K562 (cell line): ENCODE measurements around the gene ADAM8. TPM values are rescaled to one million over a fixed set of nuclear protein-coding genes. Genes with fewer than 3 reads are reported as not detected.

Source experiments
- ATAC-seq: fragments of 200-7000 bp; cut with Tn5 transposase; 3 replicates; pipeline ENCODE4 v1.9.1; 2020; ENCODE audit warnings: moderate library complexity
- BruUV-seq: library from RNA; stranded (reverse); fragments of 400-500 nt; replicated peaks from 2 replicates; lab custom pipeline; 2021; lab: Mats Ljungman, UMichigan
- CTCF ChIA-PET: fragments of 300-600 bp; formaldehyde crosslinking; extraction: SDS; loops from one replicate; lab custom pipeline; 2021; ENCODE audit warnings: low intra/inter-chr PET ratio; lab: Yijun Ruan, JAX
- POLR2A ChIA-PET: fragments of 300-600, 350-650 bp; sonication (Branson Sonifier 250); formaldehyde crosslinking; extraction: SDS; loops from one replicate; lab custom pipeline; 2021; ENCODE audit warnings: antibody characterized with exemption, inconsistent platforms; lab: Yijun Ruan, JAX
- DNase-seq, 4 experiments: peaks; one replicate each; pipeline versions ENCODE4 v3.0.0 to v3.0.0-alpha.2; 2011 to 2018; ENCODE audit warnings: low spot score in 3 of 4, mixed read lengths in 3 of 4; ENCODE audit errors: extremely low read depth in 1 of 4
- FAIRE-seq: peaks from 2 replicates; lab custom pipeline; 2011; peaks lifted over from hg19 to GRCh38; lab: Jason Lieb, UNC
- H2AFZ ChIP-seq: 2 replicates; pipeline ENCODE4 v1.6.0; 2011; ENCODE audit warnings: low read depth, low read length, control low read depth, inconsistent platforms
- H3K27ac ChIP-seq: fragments of 200-600 bp; 3 replicates; pipeline ENCODE4 v1.8.0; 2011; ENCODE audit warnings: low read depth, mild to moderate bottlenecking, control low read depth, inconsistent platforms, low read length, moderate library complexity, mixed read lengths; ENCODE audit errors: extremely low read depth
- H3K27me3 ChIP-seq, 2 experiments: fragments of 300-600 bp in 1 of 2; 2 replicates in 1 of 2; 3 replicates in 1 of 2; pipeline versions ENCODE4 v1.6.0 to v1.8.0; 2011; ENCODE audit warnings: inconsistent platforms in 2 of 2, low read length in 2 of 2, mild to moderate bottlenecking in 1 of 2, mixed read lengths in 1 of 2, moderate library complexity in 1 of 2; ENCODE audit not compliant: control insufficient read depth in 2 of 2, insufficient read depth in 2 of 2
- H3K36me3 ChIP-seq: fragments of 300-600 bp; 3 replicates; pipeline ENCODE4 v1.8.0; 2011; ENCODE audit warnings: mild to moderate bottlenecking, low read length, inconsistent platforms; ENCODE audit not compliant: control insufficient read depth, insufficient read depth
- H3K4me1 ChIP-seq, 2 experiments: fragments of 200-600 bp in 1 of 2; replicated peaks in 1 of 2; 2 replicates in 1 of 2; 3 replicates in 1 of 2; pipeline versions ENCODE4 v1.5.1 to v1.8.0; 2011; ENCODE audit warnings: inconsistent platforms in 2 of 2, low read length in 2 of 2, mild to moderate bottlenecking in 1 of 2, mixed read lengths in 1 of 2, moderate library complexity in 1 of 2; ENCODE audit not compliant: control insufficient read depth in 2 of 2, insufficient read depth in 2 of 2
- H3K4me2 ChIP-seq: 2 replicates; pipeline ENCODE4 v1.6.1; 2011; ENCODE audit warnings: low read length, control low read depth, inconsistent platforms, mixed read lengths; ENCODE audit not compliant: insufficient read depth
- H3K4me3 ChIP-seq: fragments of 200-600 bp; sonication (generic), shearing (Covaris generic); 2 replicates; pipeline ENCODE4 v1.5.1; 2016; ENCODE audit warnings: control low read depth, inconsistent platforms
- H3K79me2 ChIP-seq: fragments of 200-600 bp; 3 replicates; pipeline ENCODE4 v1.8.0; 2011; ENCODE audit warnings: low read length, inconsistent platforms; ENCODE audit not compliant: control insufficient read depth, insufficient read depth
- H3K9ac ChIP-seq, 2 experiments: 2 replicates each; pipeline versions ENCODE4 v1.6.0 to v1.6.1; 2011; ENCODE audit warnings: low read depth in 2 of 2, low read length in 2 of 2, control low read depth in 1 of 2, inconsistent platforms in 1 of 2, mild to moderate bottlenecking in 1 of 2, mixed read lengths in 1 of 2; ENCODE audit not compliant: insufficient read depth in 1 of 2
- H3K9me1 ChIP-seq: one replicate; pipeline ENCODE4 v1.6.0; 2011; ENCODE audit warnings: inconsistent platforms, mild to moderate bottlenecking, low read length, moderate library complexity; ENCODE audit not compliant: control insufficient read depth, insufficient read depth
- H3K9me3 ChIP-seq: replicated peaks from 2 replicates; pipeline ENCODE4 v1.5.1; 2011; ENCODE audit warnings: low read depth, low read length, inconsistent platforms; ENCODE audit not compliant: control insufficient read depth, insufficient read depth
- H4K20me1 ChIP-seq: replicated peaks from 2 replicates; pipeline ENCODE4 v1.6.1; 2011; ENCODE audit warnings: low read length, inconsistent platforms, mixed read lengths; ENCODE audit not compliant: control insufficient read depth, insufficient read depth
- BCLAF1 ChIP-seq, 2 experiments: fragments of 450-650 bp in 1 of 2; IDR thresholded peaks; 2 replicates each; pipeline ENCODE4 v1.6.1; 2011 to 2017; ENCODE audit warnings: low read depth in 2 of 2, antibody characterized with exemption in 1 of 2, borderline replicate concordance in 1 of 2, low read length in 1 of 2, mild to moderate bottlenecking in 1 of 2, mixed read lengths in 1 of 2; ENCODE audit not compliant: control insufficient read depth in 1 of 2
- CBX5 ChIP-seq: IDR thresholded peaks from 2 replicates; pipeline ENCODE4 v1.6.1; 2014; ENCODE audit warnings: low read depth, borderline replicate concordance
- SMC3 ChIP-seq: conservative IDR thresholded peaks from 2 replicates; pipeline ENCODE4 v1.6.1; 2011; ENCODE audit warnings: low read depth, low read length, improper control_type of control experiment; ENCODE audit not compliant: insufficient read depth
- WGBS: fragments of 100-300 bp; shearing (Covaris generic); methylation state at CpG from one replicate; pipeline ENCODE4 v1.1.6; 2016; ENCODE audit warnings: low coverage, mixed read lengths; ENCODE audit not compliant: insufficient coverage; ENCODE audit errors: missing lambda C conversion rate; 5-methylcytosine and 5-hydroxymethylcytosine counted together
- in situ Hi-C: fragments of 300-500 bp; cut with MboI; formaldehyde crosslinking; loops from 4 replicates; pipeline ENCODE4 v1.15.0; 2018; ENCODE audit warnings: inconsistent platforms, mixed read lengths
- intact Hi-C: fragments of 100-400 bp; cut with micrococcal nuclease; formaldehyde crosslinking; loops from 2 replicates; pipeline ENCODE4 v1.14.2; 2022
- polyA plus RNA-seq, 8 experiments: library from polyadenylated mRNA; depleted of rRNA in 4 of 8; stranded (reverse) in 5 of 8; unstranded in 3 of 8; fragments of >200 nt; fragmentation: Nextera tagmentation in 2 of 8; fragmentation: Illumina TruSeq in 1 of 8; extraction: Ambion mirVana in 2 of 8; extraction: Trizol in 1 of 8; gene quantifications; 2 replicates each; pipeline versions ENCODE4 v1.2.1 to v1.2.3, GENCODE V29; 2011 to 2014; ENCODE audit warnings: inconsistent platforms in 1 of 8, missing spikeins in 1 of 8
- total RNA-seq, 7 experiments: library from RNA; depleted of rRNA in 6 of 7; stranded (reverse); fragments of >200 nt in 6 of 7; fragmentation: Illumina TruSeq in 2 of 7; extraction: Trizol in 2 of 7; gene quantifications; 2 replicates each; pipeline versions ENCODE4 v1.2.1 to v1.2.3, GENCODE V29; 2011 to 2021; ENCODE audit warnings: low replicate concordance in 1 of 7
- TF ChIP-seq, protein P1 (sequence below): sonication (generic); formaldehyde crosslinking; IDR thresholded peaks from 2 replicates; pipeline ENCODE4 v1.5.0; 2020; ENCODE audit warnings: missing genetic modification reagents
- TF ChIP-seq, protein P2 (sequence below), 3 experiments: fragments of 200-800 bp in 1 of 3; sonication (Bioruptor generic) in 1 of 3; sonication (generic) in 1 of 3; formaldehyde crosslinking in 1 of 3; IDR thresholded peaks; 2 replicates each; pipeline versions ENCODE4 v1.6.1 to v1.8.0; 2016 to 2022; ENCODE audit warnings: mild to moderate bottlenecking in 2 of 3, missing compliant biosample characterization in 2 of 3, missing genetic modification characterization in 2 of 3, missing genetic modification reagents in 1 of 3

ADAM8 gene
- total and polyA plus RNA-seq, 9 of the 15 experiments (the other 6 are each of a cell fraction or from before 2014, with no cell fraction given): 0.07 to 7.0 (median 1.1) TPM

- no peak for TF ChIP-seq BCLAF1 (IDR thresholded peaks at IDR 0.05; ENCODE audit: borderline replicate concordance in 1 of 2, control insufficient read depth in 1 of 2, low read depth in 2 of 2, low read length in 1 of 2)
- TF ChIP-seq SMC3: peak; percentile 32; the same call in 1 of the 2 replicates
- TF ChIP-seq, protein P1, sequence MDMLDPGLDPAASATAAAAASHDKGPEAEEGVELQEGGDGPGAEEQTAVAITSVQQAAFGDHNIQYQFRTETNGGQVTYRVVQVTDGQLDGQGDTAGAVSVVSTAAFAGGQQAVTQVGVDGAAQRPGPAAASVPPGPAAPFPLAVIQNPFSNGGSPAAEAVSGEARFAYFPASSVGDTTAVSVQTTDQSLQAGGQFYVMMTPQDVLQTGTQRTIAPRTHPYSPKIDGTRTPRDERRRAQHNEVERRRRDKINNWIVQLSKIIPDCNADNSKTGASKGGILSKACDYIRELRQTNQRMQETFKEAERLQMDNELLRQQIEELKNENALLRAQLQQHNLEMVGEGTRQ (CRISPR knock-in tag): no peak
Observed at GRCh38 chr10:133318494-133319127, 41.9 kb upstream of the ADAM8 start (continued).

GRCh38 chr10:133316732-133317131, 40.1 kb upstream of the ADAM8 start:
- in situ Hi-C loops (no loop called here), intact Hi-C loops (no loop called here)
- no peak for ATAC-seq

More at GRCh38 chr10:133316732-133317131, 40.1 kb upstream of the ADAM8 start:
- ChIA-PET POLR2A (no interaction called here), CTCF (no interaction called here)
- H3K36me3 ChIP-seq: peaks cover 14% of the 10 kb centered on the region; the same call in 2 of the 3 replicates
- no TSS peak for BruUV-seq
- no peak overlapping the region for H2AFZ ChIP-seq
- H3K9me3 ChIP-seq: no peaks in the 10 kb centered on the region
- FAIRE-seq: no peak
- no peak overlapping the region for H3K9ac ChIP-seq
- no peak for TF ChIP-seq CBX5
- TF ChIP-seq, protein P2, sequence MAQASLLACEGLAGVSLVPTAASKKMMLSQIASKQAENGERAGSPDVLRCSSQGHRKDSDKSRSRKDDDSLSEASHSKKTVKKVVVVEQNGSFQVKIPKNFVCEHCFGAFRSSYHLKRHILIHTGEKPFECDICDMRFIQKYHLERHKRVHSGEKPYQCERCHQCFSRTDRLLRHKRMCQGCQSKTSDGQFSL (CRISPR knock-in tag; IDR thresholded peaks at IDR 0.05): no peak
- TF ChIP-seq, protein P2 (tag; IDR thresholded peaks at IDR 0.05): peak in 1 of 2 experiments; percentile 31; a peak in 1 of 4 replicates
- H3K79me2 ChIP-seq: no peaks in the 10 kb centered on the region
- H3K27me3 ChIP-seq: no peaks in the 10 kb centered on the region
- 50% methylated on average over 1 of the region's 7 CpGs for WGBS
- H3K27ac ChIP-seq: no peak overlapping the region
- peaks cover 0 to 32% of the 10 kb centered on the region in 2 experiments; a peak in 4 of 5 replicates for H3K4me1 ChIP-seq
- H4K20me1 ChIP-seq: no peaks in the 10 kb centered on the region
- no peak for DNase-seq
- H3K9me1 ChIP-seq: no peaks in the 10 kb centered on the region
- H3K4me3 ChIP-seq: no peak overlapping the region
- no peak overlapping the region for H3K4me2 ChIP-seq
